ENCODE results near the gene CTTNBP2.

DNA sequence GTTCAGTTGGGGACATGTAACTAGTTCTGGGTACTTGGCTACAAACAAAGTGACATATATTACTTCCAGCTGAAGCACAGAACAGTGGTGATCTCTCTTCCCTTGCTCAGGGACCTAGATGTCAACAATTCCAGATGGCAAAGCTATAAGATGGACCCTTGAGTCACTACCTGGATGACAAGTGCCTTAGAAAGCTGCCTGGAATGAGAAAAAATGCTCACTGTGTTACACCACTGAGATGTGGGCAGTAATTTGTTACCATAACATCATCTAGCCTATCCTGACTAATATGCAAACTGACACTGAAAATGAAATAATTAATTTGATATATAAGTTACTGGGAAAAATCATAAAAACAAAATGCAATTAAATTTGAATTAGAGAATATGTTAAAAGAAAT lies 16.4 kb upstream of the CTTNBP2 start:
- TF ChIP-seq, protein P1, sequence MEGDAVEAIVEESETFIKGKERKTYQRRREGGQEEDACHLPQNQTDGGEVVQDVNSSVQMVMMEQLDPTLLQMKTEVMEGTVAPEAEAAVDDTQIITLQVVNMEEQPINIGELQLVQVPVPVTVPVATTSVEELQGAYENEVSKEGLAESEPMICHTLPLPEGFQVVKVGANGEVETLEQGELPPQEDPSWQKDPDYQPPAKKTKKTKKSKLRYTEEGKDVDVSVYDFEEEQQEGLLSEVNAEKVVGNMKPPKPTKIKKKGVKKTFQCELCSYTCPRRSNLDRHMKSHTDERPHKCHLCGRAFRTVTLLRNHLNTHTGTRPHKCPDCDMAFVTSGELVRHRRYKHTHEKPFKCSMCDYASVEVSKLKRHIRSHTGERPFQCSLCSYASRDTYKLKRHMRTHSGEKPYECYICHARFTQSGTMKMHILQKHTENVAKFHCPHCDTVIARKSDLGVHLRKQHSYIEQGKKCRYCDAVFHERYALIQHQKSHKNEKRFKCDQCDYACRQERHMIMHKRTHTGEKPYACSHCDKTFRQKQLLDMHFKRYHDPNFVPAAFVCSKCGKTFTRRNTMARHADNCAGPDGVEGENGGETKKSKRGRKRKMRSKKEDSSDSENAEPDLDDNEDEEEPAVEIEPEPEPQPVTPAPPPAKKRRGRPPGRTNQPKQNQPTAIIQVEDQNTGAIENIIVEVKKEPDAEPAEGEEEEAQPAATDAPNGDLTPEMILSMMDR (IDR thresholded peaks at IDR 0.05) = no peak
- TF ChIP-seq POLR2A (IDR thresholded peaks at IDR 0.05) (no peak), POLR2AphosphoS5 (IDR thresholded peaks at IDR 0.05; ENCODE audit: insufficient read depth in 1 of 2, low read depth in 1 of 2) (no peak)
